Thyroid gland (tissue), 4 donors: ENCODE data around the gene SCLY. TPM values are rescaled to one million over a fixed set of nuclear protein-coding genes. Genes with fewer than 3 reads are reported as not detected.
A peak's percentile ranks its signal among the peaks of the same experiment; 100 is the strongest.

ENCODE experiments used
- DNase-seq, 2 donors: peaks; one replicate each; pipeline ENCODE4 v3.0.0-alpha.2; 2019
- H3K27ac ChIP-seq, 3 donors: fragments of 200-600 bp; sonication (generic); 1 replicate in 2 of 3; 2 replicates in 1 of 3; pipeline ENCODE4 v1.5.1; 2016 to 2019; ENCODE audit warnings: mild to moderate bottlenecking in 1 of 3, moderate library complexity in 1 of 3
- H3K27me3 ChIP-seq: fragments of 200-600 bp; sonication (generic); one replicate; pipeline ENCODE4 v1.5.1; 2019
- H3K36me3 ChIP-seq, 2 donors: fragments of 200-600 bp; sonication (generic); one replicate each; pipeline ENCODE4 v1.5.1; 2016 to 2019
- H3K4me1 ChIP-seq, 2 donors: fragments of 200-600 bp; sonication (generic); one replicate each; pipeline ENCODE4 v1.5.1; 2017 to 2019
- H3K4me3 ChIP-seq, 3 donors: fragments of 200-600 bp; sonication (generic); replicated peaks in 1 of 3; 1 replicate in 2 of 3; 2 replicates in 1 of 3; pipeline ENCODE4 v1.5.1; 2016; ENCODE audit warnings: mild to moderate bottlenecking in 1 of 3
- H3K9me3 ChIP-seq: fragments of 200-600 bp; sonication (generic); one replicate; pipeline ENCODE4 v1.5.1; 2017
- CTCF ChIP-seq, 6 experiments: fragments of 200-600 bp in 3 of 6; fragments of 450-650 bp in 3 of 6; sonication (generic) in 3 of 6; IDR thresholded peaks; one replicate each; pipeline ENCODE4 v1.5.1; 2016 to 2019; ENCODE audit warnings: antibody characterized with exemption in 6 of 6, mild to moderate bottlenecking in 2 of 6, inconsistent platforms in 1 of 6, moderate library complexity in 1 of 6
- POLR2A ChIP-seq, 2 donors: fragments of 450-650 bp; IDR thresholded peaks; one replicate each; pipeline ENCODE4 v1.6.1; 2017; ENCODE audit warnings: antibody characterized with exemption in 2 of 2, mild to moderate bottlenecking in 2 of 2, moderate library complexity in 1 of 2
- WGBS, 2 donors: methylation state at CpG; one replicate each; pipeline ENCODE4 v1.1.5; 2017; 5-methylcytosine and 5-hydroxymethylcytosine counted together
- intact Hi-C: fragments of 100-400 bp; cut with DNase I; formaldehyde crosslinking; loops from one replicate; pipeline ENCODE4 v1.15.1; 2023
- total RNA-seq, 4 donors: library from RNA; depleted of rRNA; stranded (reverse); fragments of >200 nt; gene quantifications; one replicate each; pipeline ENCODE4 v1.2.3, GENCODE V29; 2016

Gene SCLY
- total RNA-seq, 4 donors from 2014 or later, result 21.8 to 48.2 (median 31.0) TPM

DNA sequence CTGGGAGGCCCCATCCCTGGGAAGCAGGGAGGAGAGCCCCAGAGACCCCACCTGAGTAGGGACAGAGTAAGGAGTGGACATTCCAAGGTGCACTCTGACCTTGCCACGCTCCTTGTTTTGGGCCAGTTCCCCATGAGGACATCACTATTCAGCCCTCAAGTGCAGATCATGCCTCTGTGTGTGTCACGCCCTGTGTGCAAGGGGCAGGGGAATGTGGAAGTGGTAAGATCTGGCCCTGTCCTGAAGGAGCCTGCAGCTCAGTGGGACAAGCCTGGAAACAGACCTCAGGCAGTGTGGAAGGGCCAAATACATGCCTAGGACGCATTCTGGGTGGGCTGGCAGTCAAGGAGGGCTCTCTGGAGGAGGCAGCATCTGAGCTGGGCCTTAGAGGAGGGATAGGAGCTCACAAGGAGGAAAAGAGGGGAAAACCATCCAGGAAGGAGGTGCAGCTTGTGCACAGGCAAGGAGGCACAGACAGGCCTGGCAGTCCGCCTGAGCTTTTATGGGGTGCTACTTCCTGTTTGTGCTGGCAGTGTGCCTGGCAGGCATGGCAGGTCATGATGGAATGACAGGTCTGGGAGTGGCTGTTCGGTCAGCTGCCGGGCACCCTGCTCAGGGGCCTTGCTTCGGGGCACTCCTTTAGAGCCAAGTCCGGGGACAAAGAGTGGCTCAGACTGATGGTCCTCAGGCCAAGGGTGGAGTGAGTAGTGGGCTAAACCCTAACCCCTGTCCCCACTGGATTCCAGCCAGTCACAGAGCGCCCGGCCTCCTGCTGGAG is 80.9 kb downstream of the SCLY start:
- H3K9me3 ChIP-seq, result no peaks in the 10 kb centered on the region
- TF ChIP-seq CTCF (IDR thresholded peaks at IDR 0.05) (no peak), POLR2A (IDR thresholded peaks at IDR 0.05) (no peak)
- intact Hi-C loops, result no loop called here
- H3K4me3 ChIP-seq, result no peak overlapping the region
- H3K36me3 ChIP-seq, result no peaks in the 10 kb centered on the region
- 68 to 79% methylated on average over 7 to 8 of the region's 10 CpGs for WGBS, 2 donors
- H3K27me3 ChIP-seq, result no peaks in the 10 kb centered on the region
- peak; percentile 37 to 39 for DNase-seq
- H3K4me1 ChIP-seq, result peaks cover 8 to 32% of the 10 kb centered on the region in 2 donors
- no peak overlapping the region for H3K27ac ChIP-seq

DNA sequence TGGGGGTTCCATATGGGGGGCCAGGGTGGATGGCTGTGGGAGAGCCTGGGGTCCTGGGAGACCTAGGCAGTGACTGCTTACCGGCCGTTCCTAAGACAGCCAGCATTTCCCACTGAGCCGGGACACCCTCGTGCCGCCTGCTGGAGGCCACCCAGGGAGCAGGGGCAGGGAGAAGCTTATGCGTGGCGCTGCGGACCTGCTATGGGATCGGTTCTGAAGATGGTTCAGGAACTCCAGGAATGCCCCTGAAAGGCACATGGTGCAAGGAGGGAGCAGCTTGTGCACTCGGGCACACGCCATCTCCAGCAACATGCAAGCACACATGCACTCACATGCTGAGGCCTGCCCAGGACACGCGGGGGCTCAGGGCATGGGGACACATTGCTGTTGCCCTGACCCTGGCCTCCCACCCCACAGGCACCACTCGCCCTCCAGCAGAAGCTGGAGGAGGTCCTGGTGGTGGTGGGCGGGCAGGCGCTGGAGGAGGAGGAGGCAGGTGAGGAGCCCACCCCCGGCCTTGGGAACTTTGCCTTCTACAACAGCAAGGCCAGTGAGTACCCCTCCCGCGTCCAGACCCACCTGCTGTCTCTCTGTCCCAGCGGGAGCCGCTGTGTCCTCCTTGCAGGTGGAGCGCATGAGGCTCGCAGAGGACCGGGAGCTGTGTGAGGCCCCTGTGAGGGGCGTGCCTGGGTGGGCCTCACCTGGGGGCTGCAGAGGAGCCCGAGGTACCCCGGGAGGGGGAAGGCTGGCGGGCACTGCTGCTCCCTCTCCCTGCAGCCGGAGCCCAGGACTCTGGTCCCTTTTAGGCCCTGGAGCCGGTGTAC is 81.8 kb downstream of the SCLY start:
- H3K4me1 ChIP-seq, result peaks cover 14 to 39% of the 10 kb centered on the region in 2 donors
- intact Hi-C loops, result no loop called here

GRCh38 chr2:238143239-238143951 is 82.6 kb downstream of the SCLY start:
- Histone ChIP-seq H3K36me3 (no peaks in the 10 kb centered on the region), H3K27me3 (no peaks in the 10 kb centered on the region), H3K27ac (no peak overlapping the region), H3K9me3 (no peaks in the 10 kb centered on the region), H3K4me1 (peaks cover 15 to 38% of the 10 kb centered on the region in 2 donors), H3K4me3 (no peak overlapping the region)
- TF ChIP-seq POLR2A (IDR thresholded peaks at IDR 0.05), result no peak
- no peak for TF ChIP-seq CTCF (IDR thresholded peaks at IDR 0.05)
- no peak for DNase-seq
- intact Hi-C loops, result no loop called here
- 70 to 85% methylated on average over 8 to 14 of the region's 20 CpGs for WGBS, 2 donors

More for the DNA sequence above, 81.8 kb downstream of the SCLY start:
- TF ChIP-seq CTCF (IDR thresholded peaks at IDR 0.05) (no peak), POLR2A (IDR thresholded peaks at IDR 0.05) (no peak)
- Histone ChIP-seq H3K36me3 (no peaks in the 10 kb centered on the region), H3K9me3 (no peaks in the 10 kb centered on the region), H3K27me3 (no peaks in the 10 kb centered on the region), H3K4me3 (no peak overlapping the region), H3K27ac (no peak overlapping the region)
- no peak for DNase-seq
- WGBS, 2 donors, result 88 to 92% methylated on average over 11 to 15 of the region's 30 CpGs

GRCh38 chr2:238144262-238144661 is 83.5 kb downstream of the SCLY start:
- Histone ChIP-seq H3K27me3 (no peaks in the 10 kb centered on the region), H3K27ac (no peak overlapping the region), H3K36me3 (no peaks in the 10 kb centered on the region), H3K4me3 (no peak overlapping the region), H3K4me1 (peaks cover 7 to 30% of the 10 kb centered on the region in 2 donors), H3K9me3 (no peaks in the 10 kb centered on the region)
- TF ChIP-seq CTCF (IDR thresholded peaks at IDR 0.05), result no peak
- no peak for TF ChIP-seq POLR2A (IDR thresholded peaks at IDR 0.05)
- intact Hi-C loops, result no loop called here
- no peak for DNase-seq
- WGBS, 2 donors, result 85 to 90% methylated on average over 4 to 5 of the region's 5 CpGs
